GM19467 (cell line): ENCODE results near the gene SUGCT.

Source experiments
- ATAC-seq: cut with Tn5 transposase; IDR thresholded peaks from one replicate; pipeline ENCODE4 v1.9.1; 2021; ENCODE audit warnings: mild to moderate bottlenecking, moderate library complexity; ENCODE audit not compliant: unreplicated experiment

Gene SUGCT

DNA sequence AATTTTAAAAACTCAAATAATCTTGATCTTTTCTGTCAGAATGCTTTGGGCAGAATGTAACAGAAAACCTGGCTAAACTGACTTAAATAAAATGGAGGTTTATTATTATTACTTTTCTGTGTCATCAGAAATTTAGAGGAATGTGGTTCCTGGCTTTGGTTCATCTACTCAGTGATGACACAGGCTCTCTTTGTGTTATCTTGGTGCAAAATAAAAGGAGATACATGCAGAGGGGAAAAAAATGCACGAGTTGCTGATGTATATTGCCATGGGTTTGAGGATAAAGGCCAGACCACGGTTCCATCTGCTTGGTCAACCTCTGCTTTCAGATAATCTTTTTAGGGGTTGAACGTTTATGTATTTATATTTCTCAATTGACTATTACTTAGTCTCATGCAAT lies 181.4 kb downstream of the SUGCT start:
- no peak for ATAC-seq

DNA sequence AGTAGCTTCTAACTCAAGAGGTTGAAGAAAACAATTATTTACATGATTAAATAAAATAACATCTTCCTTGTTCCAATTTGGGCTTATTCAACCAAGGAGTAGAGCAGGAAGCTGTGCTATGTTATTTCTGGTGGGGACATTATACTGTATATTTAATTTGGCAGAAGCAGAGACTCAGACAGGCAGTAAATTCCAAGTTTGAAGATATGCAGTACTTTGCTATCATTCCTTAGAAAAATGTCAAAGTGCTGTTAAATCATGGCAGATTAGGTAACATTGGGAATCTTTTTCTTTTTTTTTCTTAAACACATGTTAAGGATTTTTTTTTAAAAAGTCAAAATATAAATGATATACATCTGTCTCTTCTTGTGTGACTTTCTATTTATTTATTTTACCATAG lies 190.1 kb downstream of the SUGCT start:
- no peak for ATAC-seq

DNA sequence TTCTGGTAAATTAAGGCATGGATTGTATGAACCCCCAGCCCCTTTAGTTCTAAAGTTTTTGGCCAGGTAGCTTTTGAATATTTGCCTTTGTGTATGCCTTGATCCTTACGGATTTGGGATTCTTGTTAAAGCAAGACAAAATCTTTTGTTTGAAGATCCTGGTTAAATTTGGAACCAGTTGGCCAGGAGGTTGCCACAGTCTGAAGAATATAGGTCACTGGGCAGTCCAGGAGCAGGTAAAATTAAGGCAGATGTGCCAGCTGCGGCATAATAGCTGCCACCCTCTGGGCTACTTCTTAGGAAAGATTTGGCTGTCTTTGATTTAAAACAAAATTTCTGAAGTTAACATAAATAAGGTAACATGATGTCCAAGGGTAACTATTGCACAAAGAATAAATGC lies 192.3 kb downstream of the SUGCT start:
- no peak for ATAC-seq

DNA sequence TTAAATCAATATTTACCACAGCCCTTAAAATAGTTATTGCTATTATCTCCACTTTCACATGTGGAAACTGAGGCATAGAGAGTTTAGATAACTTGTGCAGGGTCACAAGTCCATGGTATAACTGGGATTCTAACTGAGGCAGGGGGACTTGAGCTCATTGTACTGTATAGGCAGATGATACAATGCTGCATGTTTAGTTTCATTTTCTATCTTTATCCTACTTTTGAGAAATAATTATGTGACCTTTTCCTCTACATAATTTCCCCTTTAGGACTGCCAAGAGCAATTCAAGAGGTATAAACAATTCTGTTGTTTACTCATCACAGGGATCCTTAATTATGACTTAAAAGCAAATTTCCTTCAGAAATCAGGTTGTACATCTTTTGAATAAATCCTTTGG lies 193.1 kb downstream of the SUGCT start:
- ATAC-seq: no peak

DNA sequence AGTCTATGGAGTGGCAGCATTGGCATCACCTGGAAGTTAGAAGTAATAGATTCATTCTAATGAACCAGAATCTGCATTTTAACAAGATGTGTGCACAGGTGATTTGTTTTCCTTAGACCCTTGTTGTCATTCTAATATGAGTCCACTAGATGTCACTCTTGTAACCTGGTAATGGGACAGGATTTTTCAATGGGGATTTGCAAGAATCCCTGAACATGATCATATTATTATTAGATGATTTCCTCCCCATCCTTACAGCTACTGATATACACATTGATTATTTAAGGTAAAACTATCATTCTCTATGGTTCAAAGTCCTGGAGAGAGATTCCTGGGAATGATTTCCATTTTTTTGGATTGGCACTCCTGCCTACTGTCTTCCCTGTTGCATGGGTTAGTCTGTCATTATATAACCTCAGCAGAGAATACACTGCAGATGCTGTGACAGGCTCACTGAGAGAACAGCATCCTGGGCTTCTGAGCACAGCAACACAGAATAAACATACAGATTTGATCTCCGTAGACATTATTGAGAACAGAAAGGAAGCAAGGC lies 194.9 kb downstream of the SUGCT start:
- no peak for ATAC-seq

DNA sequence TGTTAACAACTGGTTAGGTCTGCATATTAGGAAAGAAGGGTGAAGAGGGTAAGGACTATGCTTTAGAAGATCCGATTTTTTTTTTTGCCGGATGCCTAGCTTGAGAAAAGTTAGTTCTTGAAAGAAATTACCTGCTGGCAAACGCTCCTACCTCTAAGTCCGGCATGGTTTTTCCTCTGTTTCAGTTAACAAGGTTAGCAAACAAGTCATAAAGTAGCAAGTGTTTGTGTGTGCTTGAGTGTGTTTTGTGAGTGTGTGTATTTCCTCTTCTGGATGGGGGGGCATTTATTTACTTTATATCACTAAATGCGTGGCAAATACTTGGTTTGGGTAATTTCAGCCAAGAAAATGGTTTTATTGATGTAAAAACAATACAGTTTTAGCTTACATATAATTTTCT lies 195.6 kb downstream of the SUGCT start:
- no peak for ATAC-seq

DNA sequence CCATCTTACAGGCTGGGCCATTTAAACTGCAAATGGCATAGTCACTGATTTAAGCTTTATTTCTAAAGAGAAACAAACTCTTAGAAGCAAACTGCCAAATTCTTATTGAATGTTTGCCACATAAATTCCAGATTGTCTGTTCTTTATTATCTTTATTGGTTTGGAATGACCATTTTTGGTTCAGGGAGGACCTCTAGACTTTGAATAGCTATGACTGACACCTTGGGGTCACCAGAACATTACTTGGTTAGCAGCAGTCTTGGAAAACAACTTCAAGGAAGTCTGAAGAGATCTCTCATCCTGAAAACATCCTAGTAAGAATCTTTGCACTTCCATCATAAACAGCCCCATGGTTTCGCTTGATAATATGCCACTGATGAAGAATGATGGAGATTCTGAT lies 197.1 kb downstream of the SUGCT start:
- ATAC-seq: no peak

DNA sequence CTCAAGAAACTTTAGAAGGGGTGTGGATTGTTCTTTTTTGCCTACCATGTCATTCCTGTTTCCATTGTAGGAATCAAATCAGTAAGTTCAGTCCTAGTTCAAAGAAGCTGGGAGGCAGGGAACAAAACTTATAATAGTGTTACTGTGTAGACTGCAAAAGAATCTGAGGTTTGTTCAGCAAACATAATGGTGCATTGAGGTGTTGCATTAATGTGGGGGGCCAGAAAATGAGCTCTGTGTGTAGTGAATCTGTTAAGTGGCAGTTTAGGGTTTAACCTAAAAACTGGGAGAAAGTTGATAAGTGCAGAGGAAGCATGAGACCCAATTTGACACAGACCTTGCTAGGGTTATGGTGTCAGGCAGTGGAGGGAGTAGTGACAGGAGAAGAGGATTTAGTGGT lies 197.7 kb downstream of the SUGCT start:
- ATAC-seq: no peak

DNA sequence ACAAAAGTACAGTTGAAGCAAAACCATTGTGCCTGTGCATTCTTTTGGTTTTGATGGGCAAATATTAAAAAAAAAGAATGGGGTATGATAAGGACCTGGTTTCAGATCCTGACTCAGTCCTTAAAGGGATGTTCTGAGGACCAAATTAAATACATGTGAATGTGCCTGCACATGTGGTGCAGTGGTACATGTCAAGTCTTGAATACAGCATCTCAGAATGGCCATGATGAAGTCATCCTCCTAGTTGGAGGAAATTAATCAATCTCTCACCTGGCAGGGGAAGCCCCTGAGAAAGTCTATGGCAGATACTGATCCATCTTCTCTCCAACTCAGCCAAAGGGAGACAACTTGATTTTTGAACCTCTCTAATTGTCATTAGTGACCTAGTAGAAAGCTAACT lies 207.0 kb downstream of the SUGCT start:
- ATAC-seq: no peak

DNA sequence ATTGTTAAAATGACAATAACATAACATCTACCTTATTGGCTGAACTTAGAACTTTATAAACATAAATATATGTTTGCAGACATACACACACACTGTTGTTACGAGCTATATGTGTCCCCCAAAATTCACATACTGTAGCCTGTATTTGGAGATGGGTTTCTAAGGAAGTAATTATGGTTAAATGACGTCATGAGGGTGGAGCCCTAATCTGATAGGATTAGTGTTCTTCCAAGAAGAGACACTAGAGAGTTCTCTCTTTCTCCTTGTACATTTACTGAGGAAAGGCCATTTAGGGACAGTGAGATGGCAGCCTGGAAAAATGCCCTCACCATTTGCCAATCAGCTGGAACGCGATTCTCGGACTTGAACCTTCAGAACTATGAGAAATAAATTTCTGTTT lies 211.7 kb downstream of the SUGCT start:
- no peak for ATAC-seq

DNA sequence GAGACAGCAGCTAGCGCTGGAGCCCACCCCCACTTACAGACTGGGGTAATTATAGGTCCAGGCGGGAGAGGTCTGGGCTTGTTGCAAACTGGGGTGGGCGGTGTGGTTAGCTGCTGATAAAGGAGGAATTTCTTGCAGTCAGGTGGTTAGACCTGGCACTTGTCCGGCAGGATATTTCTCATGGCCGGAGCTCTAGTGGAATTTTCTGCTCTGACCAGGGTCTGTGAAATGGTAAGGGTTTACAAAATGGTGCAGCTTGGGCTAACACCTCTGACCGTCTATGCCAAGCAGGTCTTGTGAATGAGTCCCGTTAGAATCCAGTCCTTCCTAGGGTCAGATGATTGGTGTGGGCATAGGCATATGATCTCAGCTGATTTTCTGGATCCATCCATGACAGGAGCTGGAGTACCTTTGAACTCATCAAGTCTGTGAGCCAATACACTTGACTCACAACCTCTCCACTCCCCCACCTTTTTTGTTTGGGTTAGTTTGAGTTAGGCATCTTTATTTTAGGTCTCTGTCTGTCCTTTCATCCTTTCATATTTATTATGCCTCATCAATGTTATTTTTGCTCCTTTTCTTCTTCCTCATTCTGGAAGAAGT lies 213.4 kb downstream of the SUGCT start:
- ATAC-seq: no peak

DNA sequence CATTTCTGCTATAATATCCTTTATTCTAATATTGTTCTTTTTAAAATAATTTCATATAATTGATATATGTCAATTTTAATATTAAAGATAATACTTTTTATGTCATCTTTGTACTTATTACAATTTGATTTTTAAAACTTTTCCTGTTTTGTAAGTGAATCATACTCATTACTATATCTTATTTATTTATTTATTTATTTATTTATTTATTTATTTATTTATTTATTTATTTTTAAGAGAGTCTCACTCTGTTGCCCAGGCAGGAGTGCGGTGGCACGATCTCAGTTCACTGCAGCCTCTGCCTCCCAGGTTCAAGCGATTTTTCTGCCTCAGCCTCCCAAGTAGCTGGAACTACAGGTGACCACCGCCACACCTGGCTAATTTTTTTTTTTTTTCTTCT lies 215.3 kb downstream of the SUGCT start:
- ATAC-seq: no peak

DNA sequence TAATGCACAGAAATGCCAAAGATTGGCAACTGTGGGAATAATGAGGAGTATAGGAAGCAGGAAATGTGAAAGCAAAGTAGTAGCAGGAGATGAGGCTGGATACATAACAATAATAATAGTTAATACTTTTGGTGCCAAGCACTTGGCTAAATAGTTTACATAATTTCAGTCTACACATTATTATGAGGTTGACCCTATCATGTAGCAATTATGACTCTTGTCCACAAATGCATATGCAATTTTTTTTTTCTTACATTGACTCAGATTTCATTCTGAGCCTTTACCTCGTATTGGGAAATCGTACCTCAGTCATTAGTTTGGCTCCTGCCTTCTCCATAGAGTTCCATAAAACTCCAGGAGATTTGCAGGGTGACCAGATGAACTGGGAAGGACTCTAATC lies 219.9 kb downstream of the SUGCT start:
- no peak for ATAC-seq

DNA sequence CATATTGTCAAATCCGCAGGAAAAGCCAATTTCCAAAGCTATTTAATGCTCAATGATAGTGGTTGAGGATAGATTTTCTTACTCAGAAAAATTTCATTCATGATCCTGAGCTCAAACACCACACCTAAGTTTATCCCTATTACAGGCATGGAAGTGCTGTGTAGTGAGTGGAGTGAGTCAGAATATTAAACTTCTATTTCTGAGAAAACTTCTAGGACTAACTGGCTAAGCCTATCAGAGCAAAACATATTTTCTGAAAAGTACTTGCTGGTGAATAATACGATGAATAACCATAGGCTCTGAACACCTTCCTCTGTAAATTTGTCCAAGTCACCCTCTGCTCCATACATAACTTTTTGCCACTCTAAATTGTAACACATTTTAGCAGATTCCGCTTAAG lies 221.5 kb downstream of the SUGCT start:
- ATAC-seq: no peak

DNA sequence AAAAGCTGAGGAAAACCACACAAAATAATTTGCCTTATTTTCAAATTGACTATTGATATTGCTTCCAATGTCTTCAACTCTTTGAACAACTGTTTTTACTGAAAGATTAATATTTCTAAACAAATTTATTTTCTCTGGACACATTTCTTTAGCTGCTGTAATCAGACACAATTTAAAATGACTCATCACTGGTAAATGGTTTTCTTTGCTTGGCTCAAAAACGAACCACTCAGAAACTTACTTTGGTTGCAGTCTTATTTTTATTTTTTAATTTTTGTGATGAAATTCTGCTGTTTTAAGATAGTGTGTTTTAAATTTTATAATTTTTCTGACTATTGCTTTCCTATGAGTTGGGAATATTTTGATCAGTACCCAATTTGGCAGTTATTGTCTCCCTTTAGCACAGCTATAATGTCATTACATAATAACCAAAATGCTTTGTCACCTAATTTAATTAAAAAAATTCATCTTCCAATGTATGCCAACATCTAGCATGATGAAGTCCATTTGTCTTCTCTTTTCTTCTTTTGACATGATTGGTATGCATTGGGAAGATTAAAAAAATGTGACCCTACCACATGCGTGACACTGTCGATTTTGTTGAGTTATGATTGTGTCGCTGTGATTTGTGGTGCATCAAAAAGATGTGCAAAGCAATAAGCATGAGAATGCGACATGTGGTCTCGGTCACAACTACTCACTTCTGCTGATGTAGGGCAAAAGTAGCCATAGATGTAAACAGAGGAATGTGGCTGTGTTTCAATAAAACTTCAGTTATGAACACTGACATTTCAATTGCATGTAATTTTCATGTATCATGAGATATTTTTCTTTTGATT lies 222.3 kb downstream of the SUGCT start:
- no peak for ATAC-seq

DNA sequence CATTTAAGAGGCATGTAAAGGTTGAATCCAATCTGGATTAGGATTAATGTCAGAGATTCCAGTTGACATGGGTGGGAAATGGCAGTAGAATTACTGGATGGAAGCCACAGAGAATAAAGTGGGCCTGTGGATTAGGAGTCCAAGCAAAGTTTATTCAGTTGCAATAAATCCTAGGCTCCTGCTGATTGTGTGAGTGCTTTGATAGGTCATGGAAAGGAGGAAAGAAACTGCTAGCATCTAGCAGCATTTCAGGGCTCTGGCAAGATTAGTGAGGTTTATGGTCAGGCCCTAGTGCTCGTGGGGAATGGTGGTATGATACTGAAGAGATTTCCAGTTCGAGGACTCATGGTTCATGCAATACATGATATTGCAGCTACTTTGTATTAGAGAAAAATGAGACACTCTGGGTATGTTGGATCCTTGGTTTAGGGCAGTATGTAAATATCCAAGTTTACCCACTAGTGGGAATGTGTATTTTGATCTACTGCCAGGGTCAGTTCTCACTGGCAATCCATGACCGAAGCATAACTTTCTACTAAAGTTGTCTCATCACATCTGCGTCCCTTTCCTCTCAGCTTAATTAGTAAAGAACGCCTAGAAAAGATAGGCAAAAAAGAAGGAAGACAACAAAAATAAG lies 235.0 kb downstream of the SUGCT start:
- no peak for ATAC-seq

DNA sequence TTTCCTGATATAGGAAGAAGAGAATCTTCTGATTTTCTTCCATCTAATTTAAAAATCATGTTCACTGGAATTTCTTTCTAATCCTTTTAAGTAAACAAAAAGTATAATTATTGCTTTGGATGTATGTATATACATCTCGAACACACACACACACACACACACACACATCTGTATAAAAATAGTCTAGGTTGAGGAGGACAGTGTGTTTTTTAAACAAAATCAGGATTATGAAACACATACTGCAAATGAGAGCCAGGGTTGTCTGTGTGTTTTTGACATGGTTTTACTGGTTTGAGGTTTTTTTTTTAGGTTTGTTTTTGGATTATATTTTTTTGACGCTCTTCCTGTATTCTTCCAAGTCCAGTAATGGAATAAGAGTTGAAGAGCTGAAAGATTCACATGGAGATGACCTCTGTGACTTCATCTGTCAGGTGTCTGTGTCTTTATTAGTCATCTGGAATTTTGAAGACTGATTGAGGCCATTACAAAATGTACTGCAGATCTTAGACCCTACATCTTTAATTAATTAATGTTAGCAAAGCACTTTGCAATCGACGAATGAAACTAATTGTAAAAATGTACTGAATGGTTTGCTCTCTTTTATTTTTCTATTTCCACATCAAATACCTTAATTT lies 237.1 kb downstream of the SUGCT start:
- ATAC-seq: no peak

DNA sequence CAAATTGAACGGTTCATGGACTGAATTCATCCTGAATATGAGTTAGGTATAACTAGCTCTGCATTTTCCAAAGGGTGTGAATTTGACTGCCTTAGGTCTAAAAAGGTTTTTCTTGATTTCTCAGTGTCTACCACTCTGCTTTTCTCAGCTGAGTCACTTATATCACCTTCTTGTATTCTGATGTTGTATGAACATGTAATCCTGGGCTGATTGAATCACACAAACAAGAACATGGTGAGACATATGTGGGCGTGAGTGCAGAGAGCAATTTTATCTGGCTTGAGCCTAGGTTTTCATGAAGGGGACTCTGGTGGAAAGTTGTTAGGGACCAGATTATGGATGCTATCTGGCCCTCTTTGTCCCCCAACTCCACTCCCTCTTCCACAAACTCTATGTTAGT lies 239.8 kb downstream of the SUGCT start:
- ATAC-seq: no peak

DNA sequence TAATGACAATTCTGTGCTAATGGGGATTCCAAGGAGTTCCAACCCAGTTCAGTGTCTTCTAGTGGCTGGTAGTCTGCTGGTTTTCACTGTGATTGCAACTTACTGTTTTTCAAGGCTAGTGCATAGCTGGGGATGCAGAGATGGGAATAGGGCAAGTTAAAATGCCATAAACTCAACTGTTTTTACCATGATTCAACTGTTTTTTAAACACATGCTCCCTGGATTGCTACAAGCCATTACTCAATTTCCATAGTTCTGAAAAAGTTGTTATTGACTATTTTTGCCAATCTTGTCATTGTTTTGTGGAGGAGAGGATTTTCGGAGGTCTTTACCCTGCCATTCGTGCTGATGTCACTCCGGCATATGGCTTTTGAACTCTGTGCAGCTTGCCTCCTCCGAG lies 245.3 kb downstream of the SUGCT start:
- ATAC-seq: no peak

DNA sequence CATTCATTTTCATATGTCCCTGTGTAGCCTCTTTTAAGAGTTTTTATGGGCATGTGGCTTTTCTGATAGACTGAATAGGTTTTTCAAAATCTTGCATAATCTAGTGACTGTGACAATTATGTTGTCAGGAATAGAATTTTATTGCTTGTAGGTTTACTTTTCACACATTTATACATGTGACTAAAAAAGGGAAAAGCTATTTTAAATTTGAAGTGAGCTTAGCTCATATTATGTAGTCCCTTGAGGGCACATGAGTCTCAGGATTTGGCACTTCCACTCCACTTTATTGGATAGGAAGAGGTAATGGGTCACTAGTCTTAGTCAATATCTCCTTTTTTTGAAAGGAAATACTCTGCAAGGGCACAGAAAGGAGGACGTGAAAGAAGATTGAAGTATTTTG lies 247.3 kb downstream of the SUGCT start:
- ATAC-seq: no peak

DNA sequence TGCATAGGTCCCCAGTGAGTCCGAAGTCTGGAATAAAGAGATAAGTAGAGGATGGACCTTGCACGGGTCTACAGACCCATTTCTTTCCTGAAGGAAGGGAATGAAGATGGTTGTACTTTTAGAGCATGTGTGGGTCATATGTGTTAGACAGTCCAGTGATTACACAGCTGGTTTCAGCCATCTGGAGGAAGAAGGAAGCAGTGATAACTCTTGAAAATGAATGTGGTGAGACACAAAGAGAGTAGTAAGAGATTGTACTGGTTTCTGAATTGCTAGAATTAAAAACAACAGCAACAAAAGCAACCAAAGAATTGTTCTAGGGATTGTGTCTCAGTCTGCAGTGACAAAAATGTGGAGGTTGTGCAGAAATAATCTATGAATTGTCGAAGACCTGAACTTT lies 258.9 kb downstream of the SUGCT start:
- no peak for ATAC-seq

DNA sequence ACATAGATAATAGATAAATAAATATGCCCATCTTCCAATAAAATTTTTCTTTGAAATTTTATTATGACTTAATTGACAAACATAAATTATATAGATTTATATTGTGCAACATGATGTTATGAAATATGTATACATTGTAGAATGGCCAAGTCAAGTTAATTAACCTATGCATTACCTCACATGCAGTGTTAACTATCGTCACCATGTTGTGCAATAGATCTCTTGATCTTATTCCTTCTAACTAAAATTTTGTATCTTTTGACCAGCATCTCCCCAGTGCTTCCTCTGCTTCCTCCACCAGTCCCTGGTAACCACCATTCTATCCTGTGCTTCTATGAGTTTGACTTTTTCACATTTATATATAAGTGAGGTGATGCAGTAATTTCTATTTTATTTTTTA lies 259.6 kb downstream of the SUGCT start:
- ATAC-seq: no peak
